IMR-90 (cell line): Measurements from ENCODE around the gene CROCC2.

Experiments
- BHLHE40 ChIP-seq: fragments of 150-350 bp; IDR thresholded peaks from 2 replicates; pipeline ENCODE4 v1.6.1; 2016; ENCODE audit warnings: mild to moderate bottlenecking, low read depth, low read length
- CEBPB ChIP-seq: IDR thresholded peaks from 2 replicates; pipeline ENCODE4 v1.6.1; 2012; ENCODE audit warnings: low read depth, low read length, improper control_type of control experiment
- CTCF ChIP-seq: conservative IDR thresholded peaks from 2 replicates; pipeline ENCODE4 v1.5.1; 2012; ENCODE audit warnings: mild to moderate bottlenecking, low read depth, low read length, improper control_type of control experiment
- ELK1 ChIP-seq: fragments of 150-350 bp; IDR thresholded peaks from 2 replicates; pipeline ENCODE4 v1.6.1; 2016; ENCODE audit warnings: low read depth, mild to moderate bottlenecking, low read length, moderate library complexity, borderline replicate concordance
- FOS ChIP-seq: fragments of 150-350 bp; IDR thresholded peaks from 2 replicates; pipeline ENCODE4 v1.6.1; 2016; ENCODE audit warnings: low read depth, low read length
- MAZ ChIP-seq: IDR thresholded peaks from 2 replicates; pipeline ENCODE4 v1.6.1; 2012; ENCODE audit warnings: low read depth, mild to moderate bottlenecking, low read length, improper control_type of control experiment, moderate library complexity, borderline replicate concordance
- NFE2L2 ChIP-seq: fragments of 150-350 bp; IDR thresholded peaks from 2 replicates; pipeline ENCODE4 v1.6.1; 2016; ENCODE audit warnings: low read depth, mild to moderate bottlenecking, low read length
- POLR2A ChIP-seq: IDR thresholded peaks from 2 replicates; pipeline ENCODE4 v1.6.1; 2012; ENCODE audit warnings: mild to moderate bottlenecking, low read depth, low read length
- RAD21 ChIP-seq: IDR thresholded peaks from 2 replicates; pipeline ENCODE4 v1.6.1; 2012; ENCODE audit warnings: low read length, improper control_type of control experiment
- RFX5 ChIP-seq: IDR thresholded peaks from 2 replicates; pipeline ENCODE4 v1.8.0; 2012; ENCODE audit warnings: low read depth, mild to moderate bottlenecking, low read length, moderate library complexity
- SMC3 ChIP-seq: fragments of 150-350 bp; IDR thresholded peaks from 2 replicates; pipeline ENCODE4 v1.6.1; 2016; ENCODE audit warnings: low read depth, mild to moderate bottlenecking, antibody characterized with exemption, low read length, moderate library complexity
- USF2 ChIP-seq: fragments of 150-350 bp; IDR thresholded peaks from 2 replicates; pipeline ENCODE4 v1.6.1; 2017; ENCODE audit warnings: mild to moderate bottlenecking, antibody characterized with exemption, low read length, low read depth

GRCh38 chr2:241020629-241021190 lies 114.6 kb downstream of the CROCC2 start:
- TF ChIP-seq CTCF (no peak), USF2 (no peak), POLR2A (no peak), RFX5 (no peak), RAD21 (no peak), SMC3 (no peak), MAZ (no peak), CEBPB (no peak), BHLHE40 (no peak), ELK1 (no peak), NFE2L2 (no peak), FOS (no peak)
